ENCODE measurements around the gene FBXW10B.
"Not testable (repeated sequence)": the region's sequence is repeated elsewhere in the genome, so short reads cannot be mapped to it uniquely, and the experiment has no call there.

FBXW10B gene

GRCh38 chr17:15619331-15620058, at the start of gene FBXW10B:
Gene FBXW10B (minus strand): TSS chr17:15619704. CDS start chr17:15619512, 192 bp downstream.
- DNase-seq (ENCODE audit: low spot score), result not testable (repeated sequence)

- no peak for DNase-seq (ENCODE audit: low spot score)
Measured at GRCh38 chr17:15663691-15664090, 44.2 kb upstream of the FBXW10B start.

- DNase-seq (ENCODE audit: low spot score), result no peak
Measured at GRCh38 chr17:15663176-15663575, 43.7 kb upstream of the FBXW10B start.

- DNase-seq (ENCODE audit: low spot score), result no peak
Measured at GRCh38 chr17:15662681-15663080, 43.2 kb upstream of the FBXW10B start.

- DNase-seq (ENCODE audit: low spot score), result no peak
Measured at GRCh38 chr17:15660077-15660476, 40.6 kb upstream of the FBXW10B start.

- no peak for DNase-seq (ENCODE audit: low spot score)
Measured at GRCh38 chr17:15659663-15660062, 40.2 kb upstream of the FBXW10B start.

- DNase-seq (ENCODE audit: low spot score), result no peak
Measured at GRCh38 chr17:15659236-15659635, 39.7 kb upstream of the FBXW10B start.

GRCh38 chr17:15658296-15658695, 38.8 kb upstream of the FBXW10B start:
- DNase-seq (ENCODE audit: low spot score), result no peak

GRCh38 chr17:15657868-15658267, 38.4 kb upstream of the FBXW10B start:
- no peak for DNase-seq (ENCODE audit: low spot score)

GRCh38 chr17:15654886-15655561, 35.5 kb upstream of the FBXW10B start:
- DNase-seq (ENCODE audit: low spot score), result no peak

- DNase-seq (ENCODE audit: low spot score), result not testable (repeated sequence)
Measured at GRCh38 chr17:15654401-15654800, 34.9 kb upstream of the FBXW10B start.

GRCh38 chr17:15652960-15653359, 33.5 kb upstream of the FBXW10B start:
- no peak for DNase-seq (ENCODE audit: low spot score)

GRCh38 chr17:15651583-15652110, 32.1 kb upstream of the FBXW10B start:
- DNase-seq (ENCODE audit: low spot score), result peak; percentile 43

GRCh38 chr17:15650741-15651582, 31.5 kb upstream of the FBXW10B start:
- no peak for DNase-seq (ENCODE audit: low spot score)

GRCh38 chr17:15649861-15650421, 30.4 kb upstream of the FBXW10B start:
- DNase-seq (ENCODE audit: low spot score), result no peak

GRCh38 chr17:15648386-15648785, 28.9 kb upstream of the FBXW10B start:
- no peak for DNase-seq (ENCODE audit: low spot score)

- not testable (repeated sequence) for DNase-seq (ENCODE audit: low spot score)
Measured at GRCh38 chr17:15645942-15646312, 26.4 kb upstream of the FBXW10B start.

GRCh38 chr17:15645099-15645941, 25.8 kb upstream of the FBXW10B start:
- not testable (repeated sequence) for DNase-seq (ENCODE audit: low spot score)

- DNase-seq (ENCODE audit: low spot score), result not testable (repeated sequence)
Measured at GRCh38 chr17:15642505-15643251, 23.2 kb upstream of the FBXW10B start.

- DNase-seq (ENCODE audit: low spot score), result not testable (repeated sequence)
Measured at GRCh38 chr17:15642014-15642413, 22.5 kb upstream of the FBXW10B start.

All from hematopoietic multipotent progenitor cell treated with erythropoietin and hydrocortisone succinate and interleukin-3 and kit ligand, for 17 days (in vitro differentiated cells).